Midbrain (tissue), 1 donor: Measurements from ENCODE around the gene MAFG.

Experiments used
- DNase-seq: peaks from one replicate; lab custom pipeline; 2025; lab: John Stamatoyannopoulos, UW

Gene MAFG

DNA sequence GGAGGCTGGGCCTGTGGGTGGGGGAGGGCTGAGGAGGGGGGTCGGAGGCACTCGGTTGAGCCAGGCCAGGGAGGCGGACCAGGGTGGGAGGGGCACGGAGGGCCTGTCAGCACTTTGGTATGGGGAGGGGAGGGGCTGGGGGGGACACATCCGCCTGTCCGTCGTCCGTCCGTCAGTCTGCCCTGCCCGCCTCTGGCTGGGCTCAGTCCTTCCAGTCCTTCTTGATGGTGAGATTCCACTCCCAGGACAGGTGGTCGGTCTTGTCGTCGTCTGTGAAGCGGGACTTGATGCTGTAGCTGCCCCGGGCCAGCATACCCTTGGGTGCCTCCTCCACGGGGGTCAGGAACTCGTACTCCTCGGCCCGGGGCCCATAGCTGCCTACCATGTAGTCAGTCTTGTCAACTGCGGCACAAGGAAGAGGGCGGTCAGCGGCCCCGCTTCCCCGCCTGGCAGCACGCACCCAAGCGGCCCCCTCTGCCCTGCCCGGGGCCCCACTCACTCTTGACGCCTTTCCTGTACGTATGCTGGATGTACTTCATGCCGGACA, 58.8 kb downstream of the MAFG start:
- DNase-seq: no peak
